ENCODE measurements around the gene FAM187B.
"Not testable (repeated sequence)": the region's sequence is repeated elsewhere in the genome, so short reads cannot be mapped to it uniquely, and the experiment has no call there.

FAM187B gene

DNA sequence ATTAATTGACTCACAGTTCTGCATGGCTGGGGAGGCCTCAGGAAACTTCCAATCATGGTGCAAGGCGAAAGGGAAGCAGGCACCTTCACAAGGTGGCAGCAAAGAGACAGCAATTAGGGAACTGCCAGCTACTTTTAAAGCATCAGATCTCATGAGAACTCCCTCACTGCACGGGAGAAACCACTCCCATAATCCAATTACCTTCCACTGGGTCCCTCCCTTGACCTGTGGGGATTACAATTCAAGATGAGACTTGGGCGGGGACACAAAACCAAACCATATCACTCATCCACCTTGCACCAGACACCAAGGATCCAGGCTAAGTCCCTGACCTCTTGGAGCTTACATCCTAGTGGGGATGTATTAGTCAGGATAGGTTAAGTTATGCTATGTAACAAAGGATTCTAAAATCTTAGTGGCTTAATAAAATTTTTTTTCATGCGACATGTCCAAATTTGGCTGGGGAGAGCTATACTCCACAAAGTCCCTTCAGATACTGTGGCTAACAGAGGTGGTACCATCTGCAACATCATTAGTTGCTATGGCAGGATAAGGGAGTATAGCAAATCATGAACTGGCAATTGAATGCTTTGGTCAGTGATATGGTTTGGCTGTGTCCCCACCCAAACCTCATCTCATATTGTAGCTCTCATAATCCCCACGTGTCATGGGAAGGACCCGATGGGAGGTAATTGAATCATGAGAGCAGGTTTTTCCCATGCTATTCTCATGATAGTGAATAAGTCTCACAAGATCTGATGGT is 8.3 kb upstream of the FAM187B start:
- DNase-seq (ENCODE audit: low read depth in 2 of 2) = no peak

DNA sequence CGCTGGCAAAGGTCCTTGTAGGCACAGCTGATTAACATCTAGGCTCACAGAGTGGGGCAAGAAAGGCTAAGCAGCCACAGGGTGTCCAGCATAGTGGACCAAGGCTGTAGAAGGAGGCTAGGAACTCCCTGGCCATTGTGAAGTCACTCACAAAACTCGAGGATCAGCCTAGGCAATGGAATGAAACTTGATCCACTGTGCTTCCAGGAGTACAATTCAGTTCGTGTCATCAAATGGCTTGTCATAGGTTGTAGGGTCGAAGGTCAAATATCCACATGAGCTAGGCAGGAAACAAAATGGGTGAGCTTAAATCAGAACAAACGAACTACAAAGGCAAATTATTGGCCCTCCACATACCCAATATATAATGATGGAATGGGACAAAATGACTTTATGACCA is 4.4 kb upstream of the FAM187B start:
- DNase-seq (ENCODE audit: low read depth in 2 of 2) = no peak

DNA sequence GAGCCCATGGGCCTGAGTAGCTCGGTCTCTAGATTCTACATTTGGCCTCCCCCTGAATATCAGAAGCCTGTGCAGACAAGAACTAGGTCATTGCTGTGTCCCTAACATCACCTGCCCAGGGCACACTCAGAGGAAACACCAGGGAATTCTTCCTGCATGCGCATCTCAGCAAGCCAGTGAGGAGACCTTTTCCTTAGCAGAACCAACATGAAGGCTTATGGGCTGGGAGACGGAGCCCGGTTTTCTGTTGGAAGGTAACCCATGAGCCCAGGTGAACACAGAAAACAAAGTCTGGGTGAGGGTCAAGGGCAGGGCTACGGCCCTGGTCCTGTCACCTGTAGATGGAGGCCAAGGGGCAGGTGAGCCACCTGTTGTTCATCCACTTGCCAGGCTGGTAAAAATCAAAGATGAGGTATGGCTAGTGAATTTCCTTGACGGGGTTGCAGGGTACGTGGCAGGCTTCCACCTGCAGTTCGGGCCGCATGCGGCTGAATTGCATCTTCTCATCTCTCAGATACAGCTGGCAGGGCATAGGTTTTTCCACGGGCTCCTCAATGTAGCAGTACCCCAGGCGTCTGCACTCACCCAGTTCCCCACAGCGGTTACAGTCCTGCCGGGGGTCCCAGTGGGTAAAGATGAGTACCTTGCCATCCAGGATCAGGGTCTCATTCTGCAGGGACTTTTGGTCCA is 3.6 kb upstream of the FAM187B start:
- no peak for DNase-seq (ENCODE audit: low read depth in 2 of 2)

DNA sequence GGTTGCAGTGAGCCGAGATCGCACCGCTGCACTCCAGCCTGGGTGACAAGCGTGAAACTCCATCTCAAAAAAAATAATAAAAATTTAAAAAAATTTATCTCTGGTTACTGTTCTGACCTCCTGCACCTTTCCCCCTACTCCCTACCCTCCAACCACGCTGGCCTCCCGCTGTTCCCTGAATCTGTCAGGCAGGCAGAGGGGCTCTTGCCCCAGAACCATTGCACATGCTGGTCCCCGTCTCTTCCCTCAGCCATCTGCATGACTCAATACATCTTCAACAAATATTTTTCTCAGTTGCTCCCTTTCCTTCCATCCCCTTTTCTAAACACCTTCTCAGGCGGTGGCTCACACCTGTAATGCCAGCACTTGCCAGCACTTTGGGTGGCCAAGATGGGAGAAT is 1.1 kb upstream of the FAM187B start:
- DNase-seq (ENCODE audit: low read depth in 2 of 2) = no peak

DNA sequence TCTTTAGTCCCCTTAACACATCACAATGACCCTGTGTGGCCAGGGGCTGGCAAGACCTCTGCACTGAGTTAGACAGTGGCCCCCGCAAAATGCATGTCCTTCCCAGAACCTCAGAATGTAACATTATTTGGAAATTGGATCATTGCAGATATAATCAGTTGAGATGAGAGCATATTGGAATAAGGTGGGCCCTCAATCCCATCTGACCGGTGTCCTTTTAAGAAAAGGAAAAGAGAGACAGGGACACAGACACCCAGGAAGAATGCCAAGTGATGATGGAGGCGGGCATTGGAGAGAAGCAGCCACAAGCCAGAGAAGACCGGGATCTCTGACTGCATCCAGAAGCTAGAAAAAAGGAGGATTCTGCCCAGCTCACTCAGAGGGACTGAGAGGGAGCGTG is 1.8 kb downstream of the FAM187B start:
- no peak for DNase-seq (ENCODE audit: low read depth in 2 of 2)

DNA sequence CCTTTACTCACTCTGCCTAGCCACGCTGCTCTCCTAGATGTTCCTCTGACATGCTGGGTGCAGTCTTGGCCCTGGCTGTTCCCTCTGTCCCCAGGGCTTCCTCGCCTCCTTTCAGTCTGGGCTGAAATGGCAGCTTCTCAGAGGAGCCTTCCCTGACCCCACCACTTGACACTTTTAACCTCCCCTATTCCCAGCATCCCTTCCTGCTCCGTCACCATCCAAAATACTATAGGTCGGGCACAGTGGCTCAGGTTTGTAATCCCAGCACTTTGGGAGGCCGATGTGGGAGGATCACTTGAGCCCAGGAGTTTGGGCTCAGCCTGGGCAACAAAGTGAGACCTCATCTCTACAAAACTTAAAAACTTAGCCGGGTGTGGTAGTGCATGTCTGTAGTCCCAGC is 2.6 kb downstream of the FAM187B start:
- no peak for DNase-seq (ENCODE audit: low read depth in 2 of 2)

DNA sequence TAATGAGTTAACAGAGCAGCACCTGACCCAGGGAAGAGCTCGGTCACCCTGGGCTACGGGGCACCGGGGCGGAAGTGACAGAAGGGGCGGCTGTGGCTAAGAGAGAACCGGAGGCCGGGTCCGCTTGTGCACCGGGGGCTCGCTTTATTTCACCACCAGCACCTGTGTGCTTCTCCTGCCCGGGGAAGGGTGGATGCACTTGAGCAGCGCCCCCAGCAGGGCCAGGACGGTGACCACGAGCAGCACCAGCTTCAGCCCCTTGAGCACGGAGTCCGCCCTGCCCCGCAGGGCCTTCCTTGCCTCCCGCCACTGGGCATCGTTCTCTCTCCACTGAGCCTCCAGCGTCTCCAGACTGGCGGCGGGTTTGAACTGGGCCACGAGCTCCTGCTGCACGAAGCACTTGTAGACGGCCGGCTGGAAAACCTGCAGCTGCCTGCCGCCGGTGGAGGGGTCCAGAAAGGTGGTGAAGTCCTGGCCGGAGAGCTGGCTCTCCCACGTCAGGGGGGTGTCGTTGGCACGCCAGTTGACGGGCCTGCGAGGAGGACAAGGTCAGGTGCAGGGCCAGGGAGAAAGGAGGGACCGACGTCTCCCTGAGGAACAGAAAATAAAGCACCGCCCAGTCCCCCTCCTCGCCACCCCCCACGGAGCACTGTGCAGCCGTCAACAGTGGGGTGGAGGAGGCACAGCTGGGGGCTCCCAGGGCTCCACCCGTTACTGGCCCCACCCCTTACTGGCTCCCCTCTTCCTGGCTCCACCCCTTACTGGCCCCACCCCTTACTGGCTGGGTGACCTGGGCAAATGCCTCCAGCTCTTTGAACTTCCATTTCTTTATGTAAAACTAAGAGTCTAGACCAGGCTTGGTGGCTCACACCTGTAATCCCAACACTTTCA is 3.6 kb downstream of the FAM187B start:
- DNase-seq (ENCODE audit: low read depth in 2 of 2) = no peak

DNA sequence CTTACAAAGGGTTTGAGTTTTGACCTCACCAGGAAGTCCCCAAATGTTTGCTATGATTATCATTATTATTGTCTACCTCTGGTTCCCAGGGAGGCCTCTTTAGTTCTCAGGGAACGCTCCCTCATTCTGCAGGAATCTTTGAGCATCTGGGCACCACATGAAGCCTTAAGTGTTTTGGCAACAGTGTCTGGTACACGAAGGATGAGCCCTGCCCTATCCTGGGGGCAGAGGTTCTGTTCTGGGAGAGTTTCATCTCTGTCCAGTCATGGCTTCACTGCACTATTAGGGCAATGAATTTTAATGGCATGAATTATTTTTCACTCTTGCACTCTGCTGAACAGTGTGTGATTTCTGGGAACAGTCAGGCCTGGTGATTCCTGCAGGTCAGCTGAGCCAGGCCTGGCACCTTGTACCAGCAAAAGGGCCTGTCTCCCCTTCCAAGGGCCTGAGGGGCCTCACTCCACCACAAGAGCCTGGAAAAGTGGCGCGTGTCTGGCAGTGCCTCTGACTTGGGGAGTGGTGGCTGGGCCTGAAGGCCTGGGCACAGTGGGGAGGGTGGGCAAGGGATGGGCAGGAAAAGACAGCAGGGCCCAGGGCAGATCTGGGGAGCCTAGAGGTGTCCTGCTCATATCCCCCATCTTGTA is 4.6 kb downstream of the FAM187B start:
- no peak for DNase-seq (ENCODE audit: low read depth in 2 of 2)

DNA sequence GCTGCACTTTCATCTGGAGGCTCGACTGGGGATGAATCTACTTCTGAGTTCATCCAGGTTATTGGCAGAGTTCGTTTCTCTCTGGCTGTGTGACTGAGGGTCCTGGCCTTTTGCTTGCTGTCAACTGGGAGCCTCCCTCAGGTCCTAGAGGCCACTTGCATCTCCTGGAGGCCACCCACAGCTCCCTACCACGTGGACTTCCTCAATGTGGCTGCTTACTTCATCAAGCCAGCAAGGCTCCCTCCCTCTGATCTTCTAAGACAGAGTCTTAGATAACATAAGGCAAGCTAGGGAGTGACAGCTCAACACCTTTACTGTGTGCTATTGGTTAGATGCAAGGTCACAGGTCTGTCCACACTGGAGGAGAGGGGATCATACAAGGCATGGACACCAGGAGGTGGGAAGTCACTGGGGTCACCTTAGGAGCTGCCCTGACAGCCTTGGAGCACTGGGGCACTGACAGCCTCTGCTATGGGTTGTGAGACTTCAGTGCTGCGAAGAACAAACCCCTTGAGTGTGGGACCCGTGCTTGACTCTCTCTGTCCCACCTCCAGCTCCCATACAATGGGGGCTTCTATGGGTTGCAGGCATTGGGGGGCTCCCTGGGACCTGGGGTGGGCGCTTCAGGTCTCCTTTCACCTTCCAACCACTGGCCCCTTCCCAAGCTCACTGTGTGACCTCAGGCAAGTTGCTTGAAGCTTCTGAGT is 5.3 kb downstream of the FAM187B start:
- DNase-seq (ENCODE audit: low read depth in 2 of 2) = no peak

DNA sequence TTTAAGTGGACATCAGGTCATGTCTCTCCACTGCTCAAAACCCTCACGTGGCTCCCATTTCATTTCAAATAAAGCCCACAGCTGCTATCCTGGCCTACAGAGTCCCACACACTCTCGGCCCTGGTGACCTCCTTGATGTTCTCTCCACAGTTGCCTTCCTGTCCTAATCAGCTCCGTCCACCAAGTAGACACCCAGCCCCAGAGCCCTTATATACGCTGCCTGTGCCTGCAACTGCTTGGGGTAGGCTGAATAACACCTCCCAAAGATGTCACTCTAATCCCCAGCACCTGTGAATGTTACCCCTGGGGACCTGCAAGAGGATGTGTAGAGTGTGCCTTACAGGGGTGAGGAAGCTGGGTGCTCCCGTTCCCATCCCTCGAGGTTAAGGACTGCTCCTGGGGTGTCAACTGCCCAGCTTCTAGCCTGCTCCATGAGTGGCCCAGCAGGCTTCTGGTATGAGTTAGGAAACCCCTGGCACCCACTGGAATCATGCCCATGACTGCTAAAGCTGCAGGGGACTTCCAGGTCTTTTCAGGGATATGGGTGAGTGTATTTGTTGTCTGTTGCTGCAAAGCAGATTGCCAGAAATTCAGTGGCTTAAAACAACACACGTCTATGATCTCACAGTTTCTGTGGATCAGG is 6.0 kb downstream of the FAM187B start:
- DNase-seq (ENCODE audit: low read depth in 2 of 2) = no peak

DNA sequence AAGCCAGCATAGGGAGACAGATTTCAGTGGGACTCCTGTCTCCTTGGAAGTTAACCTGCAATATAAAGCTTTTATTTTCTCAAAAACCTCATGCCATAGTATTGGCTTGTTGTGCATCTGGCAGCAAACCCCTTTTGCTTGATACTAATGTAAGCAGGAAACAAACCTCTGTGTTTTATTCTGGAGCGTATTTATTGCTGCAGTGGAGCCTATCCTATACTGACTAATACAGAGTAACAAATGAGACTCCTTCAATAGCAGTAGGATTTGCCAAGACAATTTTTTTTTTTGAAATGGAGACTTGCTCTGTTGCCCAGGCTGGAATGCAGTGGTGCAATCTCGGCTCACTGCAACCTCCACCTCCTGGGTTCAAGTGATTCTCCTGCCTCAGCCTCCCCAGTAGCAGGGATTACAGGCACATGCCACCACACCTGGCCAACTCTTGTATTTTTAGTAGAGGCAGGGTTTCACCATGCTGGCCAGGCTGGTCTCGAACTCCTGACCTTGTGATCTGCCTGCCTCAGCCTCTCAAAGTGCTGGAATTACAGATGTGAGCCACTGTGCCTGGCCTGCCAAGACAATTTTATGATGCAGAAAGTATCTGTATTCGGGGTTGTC is 7.5 kb downstream of the FAM187B start:
- not testable (repeated sequence) for DNase-seq (ENCODE audit: low read depth in 2 of 2)

DNA sequence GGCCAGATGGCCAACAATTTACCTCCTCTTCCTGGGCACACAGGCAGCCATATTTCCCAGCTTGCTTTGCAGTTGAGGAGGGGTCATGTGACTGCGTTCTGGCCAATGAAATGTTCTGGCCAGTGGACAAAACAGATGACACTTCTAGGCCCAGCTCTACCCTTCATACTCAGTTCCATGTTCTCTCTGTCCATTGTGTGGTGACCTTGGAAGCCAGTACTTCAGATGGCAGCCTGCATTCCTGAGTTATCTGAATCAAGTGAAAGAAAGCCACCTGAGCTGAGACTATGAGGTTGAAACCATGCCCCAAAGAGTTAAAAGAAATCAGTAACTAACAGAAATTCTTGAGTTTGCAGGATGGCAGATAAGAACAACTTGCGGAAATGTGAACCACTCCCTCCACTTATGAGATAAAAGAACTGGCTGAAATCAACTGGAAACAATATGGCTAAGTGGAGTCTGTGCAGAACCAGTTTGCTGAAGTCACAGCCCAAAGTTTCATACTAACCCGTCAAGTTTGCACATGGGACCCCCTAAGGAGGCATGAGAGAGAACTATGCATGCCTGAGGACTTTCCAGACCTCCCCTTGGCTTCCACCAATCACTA is 8.1 kb downstream of the FAM187B start:
- no peak for DNase-seq (ENCODE audit: low read depth in 2 of 2)

DNA sequence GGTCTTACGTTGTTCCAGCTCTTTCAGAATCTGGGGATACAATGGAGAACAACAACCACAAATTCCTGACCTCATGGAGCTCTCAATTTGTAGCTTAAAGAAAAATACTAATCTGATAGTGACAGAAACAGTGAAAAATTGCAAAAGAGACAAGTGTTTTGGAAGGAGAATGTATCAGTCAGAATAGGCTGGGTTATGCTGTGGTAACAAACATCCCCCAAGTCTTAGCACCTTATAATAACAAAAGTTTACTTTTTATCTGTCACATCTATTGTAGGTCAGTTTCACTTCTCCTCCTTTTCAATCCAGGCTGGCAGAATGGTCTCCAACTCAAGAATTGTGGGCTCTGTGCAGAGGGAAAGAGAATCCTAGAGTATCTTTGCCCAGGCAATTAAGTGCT is 9.5 kb downstream of the FAM187B start:
- no peak for DNase-seq (ENCODE audit: low read depth in 2 of 2)

DNA sequence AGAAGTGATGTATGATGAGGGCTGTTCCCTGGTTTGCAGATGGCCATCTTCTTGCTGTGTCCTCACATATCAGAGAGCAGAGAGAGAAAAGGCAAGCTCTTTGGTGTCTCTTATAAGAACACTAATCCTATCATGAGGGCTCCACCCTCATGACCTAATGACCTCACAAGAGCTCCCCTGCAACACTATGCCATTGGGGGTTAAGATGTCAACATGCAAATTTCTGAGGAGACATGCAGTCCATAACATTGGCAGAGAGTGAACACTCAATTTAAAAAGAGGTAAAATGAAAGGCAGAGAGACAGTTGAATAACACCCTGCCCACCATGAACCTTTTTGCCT is 10.9 kb downstream of the FAM187B start:
- DNase-seq (ENCODE audit: low read depth in 2 of 2) = no peak

DNA sequence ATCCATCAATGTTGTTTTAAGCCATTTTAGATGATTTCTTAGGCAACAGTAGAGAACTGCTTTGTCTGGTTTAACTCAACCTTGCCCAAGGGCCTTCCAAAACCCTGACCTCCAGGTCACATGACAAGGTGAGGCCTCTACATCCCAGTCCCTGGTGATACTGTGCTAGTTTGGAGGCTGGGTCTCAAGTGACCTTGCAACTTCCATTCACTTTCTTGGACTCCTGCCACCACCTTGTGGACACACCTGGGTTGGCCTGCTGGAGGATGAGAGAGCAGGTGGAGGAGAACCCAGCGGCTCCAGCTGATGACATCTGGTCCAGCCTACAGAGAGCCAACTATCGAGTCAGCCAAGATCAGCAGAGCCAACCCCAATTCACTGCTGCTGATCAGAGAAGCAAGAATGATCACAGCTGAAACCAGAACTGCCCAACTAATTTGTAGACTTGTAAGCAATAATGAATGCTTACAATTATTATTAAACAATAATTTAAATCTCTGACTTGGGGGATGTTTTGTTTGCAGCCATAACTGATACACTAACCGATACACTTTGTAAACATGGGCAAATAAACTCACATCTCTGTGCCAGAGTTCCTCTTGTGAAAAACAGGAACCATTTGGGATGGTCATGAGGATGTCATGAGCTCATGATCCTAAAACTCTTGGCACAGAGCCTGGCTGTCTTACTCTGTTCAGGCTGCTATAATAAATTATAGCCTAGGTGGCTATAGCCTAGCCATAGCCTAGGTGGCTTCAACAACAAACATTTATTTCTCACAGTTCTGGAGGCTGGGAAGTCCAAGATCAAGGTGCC is 11.5 kb downstream of the FAM187B start:
- no peak for DNase-seq (ENCODE audit: low read depth in 2 of 2)

DNA sequence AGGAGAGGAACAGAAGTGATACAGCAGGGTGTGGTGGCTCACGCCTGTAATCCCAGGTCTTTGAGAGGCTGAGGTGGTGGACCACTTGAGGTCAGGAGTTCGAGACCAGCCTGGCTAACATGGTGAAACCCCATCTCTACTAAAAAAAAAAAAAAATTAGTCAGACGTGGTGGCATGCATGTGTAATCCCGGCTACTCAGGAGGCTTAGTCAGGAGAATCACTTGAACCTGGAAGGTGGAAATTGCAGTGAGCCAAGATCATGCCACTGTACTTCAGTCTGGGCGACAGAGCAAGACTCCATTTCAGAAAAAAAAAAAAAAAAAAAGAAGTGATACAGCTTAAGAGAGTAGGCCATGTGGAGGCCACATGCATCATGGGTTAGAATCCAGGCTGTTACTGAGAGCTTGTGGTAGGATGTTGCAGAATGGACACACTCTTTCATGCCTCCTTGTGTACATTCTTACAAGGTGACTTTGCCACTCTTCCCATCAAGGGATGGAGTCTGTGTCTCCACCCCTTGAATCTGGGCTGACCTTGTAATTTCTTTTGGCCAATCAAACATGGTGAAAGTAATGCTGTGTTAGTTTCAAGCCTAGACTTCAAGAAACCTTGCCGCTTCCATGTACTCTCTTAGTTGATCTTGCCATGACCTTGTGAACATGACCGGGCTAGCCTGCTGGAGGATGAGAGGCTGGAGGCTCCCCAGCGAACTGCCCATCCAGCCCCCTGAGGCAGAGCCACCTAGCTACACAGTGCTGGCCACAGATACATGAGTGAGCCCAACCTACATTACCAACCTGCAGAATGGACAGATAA is 12.3 kb downstream of the FAM187B start:
- DNase-seq (ENCODE audit: low read depth in 2 of 2) = no peak

DNA sequence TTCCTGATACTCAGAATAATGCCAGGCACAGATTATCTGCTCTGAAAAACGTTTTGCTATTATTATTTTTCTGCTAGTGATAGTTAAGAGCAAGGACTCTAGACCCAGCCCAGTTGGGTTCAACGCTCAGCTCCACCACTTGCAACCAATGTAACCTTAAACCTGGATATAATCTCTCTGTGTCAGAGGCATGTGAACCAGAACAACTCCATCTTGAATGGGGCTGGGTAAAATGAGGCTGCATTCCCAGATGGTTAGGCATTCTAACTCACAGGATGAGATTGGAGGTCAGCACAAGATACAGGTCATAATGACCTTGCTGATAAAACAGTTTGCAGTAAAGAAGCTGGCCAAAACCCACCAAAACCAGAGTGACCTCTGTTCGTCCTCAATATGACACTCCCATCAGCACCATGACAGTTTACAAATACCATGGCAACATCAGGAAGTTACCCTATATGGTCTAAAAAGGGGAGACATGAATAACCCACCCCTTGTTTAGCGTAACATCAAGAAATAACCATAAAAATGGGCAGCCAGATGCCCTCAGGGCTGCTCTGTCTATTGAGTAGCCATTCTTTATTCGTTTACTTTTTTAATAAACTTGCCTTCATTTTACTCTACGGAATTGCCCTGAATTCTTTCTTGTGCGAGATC is 13.6 kb downstream of the FAM187B start:
- DNase-seq (ENCODE audit: low read depth in 2 of 2) = no peak

Measured in stimulated activated CD8-positive, alpha-beta memory T cell treated with anti-CD3 and anti-CD28 coated beads, Interleukin-7, amount 100 ng/mL, for 1 hour (primary cell).